Esophagus (tissue), 2 donors: ENCODE measurements around the gene TOX2. TPM values are rescaled to one million over a fixed set of nuclear protein-coding genes. Genes with fewer than 3 reads are reported as not detected.

Experiments
- H3K27ac ChIP-seq, 2 donors: one replicate each; pipeline ENCODE4 v1.5.1; 2013; ENCODE audit warnings: low read depth in 2 of 2, mild to moderate bottlenecking in 2 of 2, inconsistent platforms in 1 of 2, low read length in 1 of 2, moderate library complexity in 1 of 2
- H3K27me3 ChIP-seq, 2 donors: one replicate each; pipeline ENCODE4 v1.6.1; 2013; ENCODE audit warnings: low read length in 2 of 2, control low read depth in 1 of 2, mild to moderate bottlenecking in 1 of 2; ENCODE audit not compliant: insufficient read depth in 2 of 2, control insufficient read depth in 1 of 2
- H3K36me3 ChIP-seq, 2 donors: one replicate each; pipeline ENCODE4 v1.6.1; 2013; ENCODE audit warnings: low read length in 1 of 2; ENCODE audit not compliant: control insufficient read depth in 2 of 2, insufficient read depth in 2 of 2
- H3K4me1 ChIP-seq, 2 donors: one replicate each; pipeline ENCODE4 v1.6.1; 2013; ENCODE audit warnings: low read length in 1 of 2; ENCODE audit not compliant: control insufficient read depth in 2 of 2, insufficient read depth in 2 of 2
- H3K4me3 ChIP-seq, 2 donors: one replicate each; pipeline ENCODE4 v1.5.1; 2013; ENCODE audit warnings: low read length in 2 of 2, mild to moderate bottlenecking in 2 of 2, low read depth in 1 of 2, moderate library complexity in 1 of 2
- H3K9me3 ChIP-seq, 2 donors: one replicate each; pipeline ENCODE4 v1.6.1; 2013; ENCODE audit warnings: mild to moderate bottlenecking in 2 of 2, low read depth in 1 of 2, low read length in 1 of 2, moderate library complexity in 1 of 2; ENCODE audit not compliant: control insufficient read depth in 2 of 2, insufficient read depth in 1 of 2
- WGBS, 2 donors: extraction: QIAGEN DNeasy Blood & Tissue Kit; methylation state at CpG; one replicate each; pipeline ENCODE4 v1.1.7; 2013; 5-methylcytosine and 5-hydroxymethylcytosine counted together
- polyA plus RNA-seq, 2 donors: library from polyadenylated mRNA; stranded (reverse); fragments of 200-250 nt; gene quantifications; one replicate each; pipeline ENCODE4 v1.2.3, GENCODE V29; 2013
- donor health status: healthy with polysubstance abuse.
- donor health status: Bipolar disorder and iron deficiency.

Gene TOX2
- polyA plus RNA-seq, 2 donors = 6.9 to 10.5 TPM

- WGBS, 2 donors = 66 to 84% methylated on average over 2 of the region's 2 CpGs
- peaks cover 8 to 12% of the 10 kb centered on the region in 2 donors for H3K4me1 ChIP-seq
Measured at GRCh38 chr20:44093249-44093582, 178.6 kb downstream of the TOX2 start.

GRCh38 chr20:44095831-44096230, 181.2 kb downstream of the TOX2 start:
- H3K4me3 ChIP-seq = no peak overlapping the region
- H3K36me3 ChIP-seq = no peaks in the 10 kb centered on the region
- WGBS, 2 donors = 72 to 75% methylated on average over 7 of the region's 7 CpGs
- peaks cover 4 to 9% of the 10 kb centered on the region in 2 donors for H3K4me1 ChIP-seq
- H3K27me3 ChIP-seq = no peaks in the 10 kb centered on the region
- H3K9me3 ChIP-seq = no peaks in the 10 kb centered on the region
- no peak overlapping the region for H3K27ac ChIP-seq

More at GRCh38 chr20:44093249-44093582, 178.6 kb downstream of the TOX2 start:
- Histone ChIP-seq H3K36me3 (no peaks in the 10 kb centered on the region), H3K27me3 (no peaks in the 10 kb centered on the region), H3K9me3 (no peaks in the 10 kb centered on the region), H3K4me3 (no peak overlapping the region), H3K27ac (no peak overlapping the region)

- no peaks in the 10 kb centered on the region for H3K36me3 ChIP-seq
- H3K27me3 ChIP-seq = no peaks in the 10 kb centered on the region
- peak overlapping the region in 1 of 2 donors; percentile 0 for H3K27ac ChIP-seq
- no peaks in the 10 kb centered on the region for H3K9me3 ChIP-seq
- H3K4me1 ChIP-seq = peaks cover 0 to 5% of the 10 kb centered on the region in 2 donors
- H3K4me3 ChIP-seq = no peak overlapping the region
- WGBS, 2 donors = 55 to 66% methylated on average over 14 of the region's 14 CpGs
Measured at GRCh38 chr20:44097521-44098255, 183.0 kb downstream of the TOX2 start.

- no peaks in the 10 kb centered on the region for H3K36me3 ChIP-seq
- H3K27me3 ChIP-seq = no peaks in the 10 kb centered on the region
- H3K9me3 ChIP-seq = no peaks in the 10 kb centered on the region
- no peak overlapping the region for H3K4me3 ChIP-seq
- no peak overlapping the region for H3K27ac ChIP-seq
- 86 to 90% methylated on average over 6 of the region's 6 CpGs for WGBS, 2 donors
- peaks cover 0 to 5% of the 10 kb centered on the region in 2 donors for H3K4me1 ChIP-seq
Measured at GRCh38 chr20:44098256-44098630, 183.6 kb downstream of the TOX2 start.

GRCh38 chr20:44098657-44099056, 184.0 kb downstream of the TOX2 start:
- no peak overlapping the region for H3K4me3 ChIP-seq
- no peak overlapping the region for H3K27ac ChIP-seq
- no peaks in the 10 kb centered on the region for H3K27me3 ChIP-seq
- WGBS, 2 donors = 96 to 98% methylated on average over 5 of the region's 5 CpGs
- H3K9me3 ChIP-seq = no peaks in the 10 kb centered on the region
- no peaks in the 10 kb centered on the region for H3K36me3 ChIP-seq
- H3K4me1 ChIP-seq = peaks cover 0 to 5% of the 10 kb centered on the region in 2 donors

- H3K36me3 ChIP-seq = no peaks in the 10 kb centered on the region
- peaks cover 0 to 5% of the 10 kb centered on the region in 2 donors for H3K4me1 ChIP-seq
- no peaks in the 10 kb centered on the region for H3K9me3 ChIP-seq
- WGBS, 2 donors = 67 to 74% methylated on average over 7 of the region's 7 CpGs
- H3K27ac ChIP-seq = no peak overlapping the region
- H3K4me3 ChIP-seq = no peak overlapping the region
- no peaks in the 10 kb centered on the region for H3K27me3 ChIP-seq
Measured at GRCh38 chr20:44099832-44100231, 185.2 kb downstream of the TOX2 start.

GRCh38 chr20:44102582-44102981, 187.9 kb downstream of the TOX2 start:
- WGBS, 2 donors = 89 to 97% methylated on average over 1 of the region's 1 CpG
- no peak overlapping the region for H3K4me3 ChIP-seq
- H3K4me1 ChIP-seq = peaks cover 0 to under 1% of the 10 kb centered on the region in 2 donors
- no peaks in the 10 kb centered on the region for H3K9me3 ChIP-seq
- H3K27me3 ChIP-seq = no peaks in the 10 kb centered on the region
- H3K36me3 ChIP-seq = no peaks in the 10 kb centered on the region
- no peak overlapping the region for H3K27ac ChIP-seq

GRCh38 chr20:44104798-44105517, 190.3 kb downstream of the TOX2 start:
- 33 to 38% methylated on average over 7 of the region's 7 CpGs for WGBS, 2 donors
- H3K4me3 ChIP-seq = no peak overlapping the region
- no peak overlapping the region for H3K27ac ChIP-seq
- peaks cover 0 to 4% of the 10 kb centered on the region in 2 donors for H3K9me3 ChIP-seq
- H3K4me1 ChIP-seq = no peaks in the 10 kb centered on the region
- H3K36me3 ChIP-seq = no peaks in the 10 kb centered on the region
- no peaks in the 10 kb centered on the region for H3K27me3 ChIP-seq

- Histone ChIP-seq H3K9me3 (peaks cover 0 to 4% of the 10 kb centered on the region in 2 donors), H3K4me3 (no peak overlapping the region), H3K27ac (no peak overlapping the region), H3K27me3 (no peaks in the 10 kb centered on the region), H3K36me3 (no peaks in the 10 kb centered on the region), H3K4me1 (no peaks in the 10 kb centered on the region)
- WGBS, 2 donors = 72 to 74% methylated on average over 5 of the region's 5 CpGs
Measured at GRCh38 chr20:44106615-44107014, 192.0 kb downstream of the TOX2 start.
